CD4-positive, alpha-beta T cell (primary cell): ENCODE results near the gene DUOXA2. TPM values are rescaled to one million over a fixed set of nuclear protein-coding genes. Genes with fewer than 3 reads are reported as not detected.

Experiments used
- ATAC-seq: fragments of 200-7000 bp; cut with Tn5 transposase; one replicate; pipeline ENCODE4 v1.10.0; 2022; ENCODE audit warnings: mild to moderate bottlenecking; ENCODE audit not compliant: poor library complexity
- CTCF ChIA-PET: fragments of 350-600 bp; sonication (Branson Sonifier 250); formaldehyde crosslinking; loops from one replicate; lab custom pipeline; 2021; ENCODE audit warnings: antibody characterized with exemption, inconsistent platforms; lab: Charles Lee
- POLR2A ChIA-PET: fragments of 350-600 bp; sonication (Branson Sonifier 250); formaldehyde crosslinking; loops from one replicate; lab custom pipeline; 2021; ENCODE audit warnings: antibody characterized with exemption, inconsistent platforms; lab: Charles Lee
- DNase-seq, 14 experiments: peaks; one replicate each; pipeline ENCODE4 v3.0.0-alpha.2; 2013 to 2020; ENCODE audit warnings: mixed read lengths in 2 of 14
- H3K27ac ChIP-seq, 2 donors: one replicate each; pipeline versions ENCODE4 v1.5.1 to v1.7.0; 2013; ENCODE audit warnings: low read length in 2 of 2, low read depth in 1 of 2, mild to moderate bottlenecking in 1 of 2
- H3K27me3 ChIP-seq, 2 experiments: 1 replicate in 1 of 2; 2 replicates in 1 of 2; pipeline versions ENCODE4 v1.6.1 to v1.7.0; 2013; ENCODE audit warnings: low read length in 2 of 2, control low read depth in 1 of 2, mild to moderate bottlenecking in 1 of 2, moderate library complexity in 1 of 2; ENCODE audit not compliant: insufficient read depth in 2 of 2, control insufficient read depth in 1 of 2
- H3K36me3 ChIP-seq: one replicate; pipeline ENCODE4 v1.6.1; 2013; ENCODE audit warnings: low read length, control low read depth; ENCODE audit not compliant: insufficient read depth
- H3K4me1 ChIP-seq: one replicate; pipeline ENCODE4 v1.6.1; 2013; ENCODE audit warnings: low read length, control low read depth; ENCODE audit not compliant: insufficient read depth
- H3K4me3 ChIP-seq: one replicate; pipeline ENCODE4 v1.5.1; 2013; ENCODE audit warnings: mild to moderate bottlenecking, low read length, moderate library complexity
- H3K9me3 ChIP-seq, 2 experiments: 1 replicate in 1 of 2; 2 replicates in 1 of 2; pipeline versions ENCODE4 v1.6.1 to v1.7.0; 2013; ENCODE audit warnings: low read length in 2 of 2, mild to moderate bottlenecking in 2 of 2, control low read depth in 1 of 2, moderate library complexity in 1 of 2; ENCODE audit not compliant: control insufficient read depth in 1 of 2, insufficient read depth in 1 of 2
- H3K27ac Mint-ChIP-seq: one replicate; pipeline ENCODE4 v1.8.0; 2020; ENCODE audit warnings: mixed read lengths
- H3K27me3 Mint-ChIP-seq: one replicate; pipeline ENCODE4 v1.8.0; 2021; ENCODE audit warnings: mixed read lengths
- H3K36me3 Mint-ChIP-seq: one replicate; pipeline ENCODE4 v1.8.0; 2021; ENCODE audit warnings: low read depth, mixed read lengths
- H3K4me1 Mint-ChIP-seq: one replicate; pipeline ENCODE4 v1.8.0; 2021; ENCODE audit warnings: low read depth, mixed read lengths
- H3K4me3 Mint-ChIP-seq: one replicate; pipeline ENCODE4 v1.8.0; 2020; ENCODE audit warnings: mild to moderate bottlenecking, mixed read lengths
- H3K9me3 Mint-ChIP-seq: one replicate; pipeline ENCODE4 v1.8.0; 2020; ENCODE audit warnings: mixed read lengths
- intact Hi-C, 2 experiments: fragments of 100-400 bp; cut with DNase I in 1 of 2; cut with micrococcal nuclease in 1 of 2; formaldehyde crosslinking; loops; one replicate each; pipeline versions ENCODE4 v1.15.1 to v1.9.0; 2023 to 2025; cut with DNase I, micrococcal nuclease
- total RNA-seq, 174 experiments: library from RNA in 2 of 174; stranded (reverse) in 2 of 174; gene quantifications; one replicate each; pipeline ENCODE4 v1.2.3 and lab custom pipeline; 2021 to 2026
- TF ChIP-seq, protein P1 (sequence below): fragments of 200-600 bp; IDR thresholded peaks from one replicate; pipeline ENCODE4 v1.8.0; 2022; ENCODE audit warnings: antibody characterized with exemption, mild to moderate bottlenecking

The DUOXA2 gene
- total RNA-seq, 2 experiments from 2014 or later, result not detected

- ChIA-PET CTCF (no interaction called here), POLR2A (no interaction called here)
- Mint-ChIP-seq H3K9me3 (no peaks in the 10 kb centered on the region), H3K4me3 (no peak overlapping the region), H3K4me1 (no peaks in the 10 kb centered on the region), H3K27ac (no peak overlapping the region), H3K36me3 (no peaks in the 10 kb centered on the region), H3K27me3 (peaks cover 13% of the 10 kb centered on the region)
- H3K27ac ChIP-seq, result no peak overlapping the region
- intact Hi-C loops, result no loop called here
- DNase-seq (no peak), ATAC-seq (no peak)
- TF ChIP-seq, protein P1, sequence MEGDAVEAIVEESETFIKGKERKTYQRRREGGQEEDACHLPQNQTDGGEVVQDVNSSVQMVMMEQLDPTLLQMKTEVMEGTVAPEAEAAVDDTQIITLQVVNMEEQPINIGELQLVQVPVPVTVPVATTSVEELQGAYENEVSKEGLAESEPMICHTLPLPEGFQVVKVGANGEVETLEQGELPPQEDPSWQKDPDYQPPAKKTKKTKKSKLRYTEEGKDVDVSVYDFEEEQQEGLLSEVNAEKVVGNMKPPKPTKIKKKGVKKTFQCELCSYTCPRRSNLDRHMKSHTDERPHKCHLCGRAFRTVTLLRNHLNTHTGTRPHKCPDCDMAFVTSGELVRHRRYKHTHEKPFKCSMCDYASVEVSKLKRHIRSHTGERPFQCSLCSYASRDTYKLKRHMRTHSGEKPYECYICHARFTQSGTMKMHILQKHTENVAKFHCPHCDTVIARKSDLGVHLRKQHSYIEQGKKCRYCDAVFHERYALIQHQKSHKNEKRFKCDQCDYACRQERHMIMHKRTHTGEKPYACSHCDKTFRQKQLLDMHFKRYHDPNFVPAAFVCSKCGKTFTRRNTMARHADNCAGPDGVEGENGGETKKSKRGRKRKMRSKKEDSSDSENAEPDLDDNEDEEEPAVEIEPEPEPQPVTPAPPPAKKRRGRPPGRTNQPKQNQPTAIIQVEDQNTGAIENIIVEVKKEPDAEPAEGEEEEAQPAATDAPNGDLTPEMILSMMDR, result no peak
- H3K27me3 ChIP-seq, result peaks cover 0 to 10% of the 10 kb centered on the region in 2 experiments
- no peaks in the 10 kb centered on the region for H3K9me3 ChIP-seq
- H3K4me1 ChIP-seq, result no peaks in the 10 kb centered on the region
- H3K36me3 ChIP-seq, result no peaks in the 10 kb centered on the region
- H3K4me3 ChIP-seq, result no peak overlapping the region
Observed at GRCh38 chr15:45094358-45094730, 19.8 kb upstream of the DUOXA2 start.

DNA sequence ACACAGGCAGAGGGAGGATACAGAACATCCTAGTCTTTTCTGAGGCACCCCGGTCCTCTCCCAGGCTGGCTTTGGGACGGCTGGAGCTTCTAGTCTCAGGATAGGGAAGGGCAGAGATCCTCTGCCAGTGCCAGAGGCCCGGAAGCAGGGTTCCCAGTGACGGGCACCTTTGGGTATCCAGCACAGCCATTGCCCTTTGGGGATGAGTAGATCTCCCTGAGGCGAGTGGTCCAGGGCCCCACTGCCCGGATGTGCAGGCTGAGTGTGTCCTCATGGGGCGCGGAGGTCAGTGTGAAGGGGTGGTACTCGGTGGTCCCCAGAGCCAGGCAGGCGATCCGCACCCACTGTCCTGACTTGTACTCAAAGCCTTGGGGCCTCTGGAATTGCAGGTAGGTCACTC, 18.5 kb upstream of the DUOXA2 start:
- no peak overlapping the region for H3K4me3 ChIP-seq
- ChIA-PET POLR2A (no interaction called here), CTCF (no interaction called here)
- H3K9me3 Mint-ChIP-seq, result no peaks in the 10 kb centered on the region
- DNase-seq, result no peak
- no peaks in the 10 kb centered on the region for H3K36me3 ChIP-seq
- no peak overlapping the region for H3K27ac ChIP-seq
- no peak for ATAC-seq
- no peak overlapping the region for H3K27ac Mint-ChIP-seq
- TF ChIP-seq, protein P1, result no peak
- H3K9me3 ChIP-seq, result no peaks in the 10 kb centered on the region
- peaks cover 18% of the 10 kb centered on the region for H3K27me3 Mint-ChIP-seq
- no peaks in the 10 kb centered on the region for H3K4me1 Mint-ChIP-seq
- H3K36me3 Mint-ChIP-seq, result no peaks in the 10 kb centered on the region
- intact Hi-C loops, result no loop called here
- H3K4me3 Mint-ChIP-seq, result no peak overlapping the region
- H3K27me3 ChIP-seq, result no peaks in the 10 kb centered on the region
- no peaks in the 10 kb centered on the region for H3K4me1 ChIP-seq

DNA sequence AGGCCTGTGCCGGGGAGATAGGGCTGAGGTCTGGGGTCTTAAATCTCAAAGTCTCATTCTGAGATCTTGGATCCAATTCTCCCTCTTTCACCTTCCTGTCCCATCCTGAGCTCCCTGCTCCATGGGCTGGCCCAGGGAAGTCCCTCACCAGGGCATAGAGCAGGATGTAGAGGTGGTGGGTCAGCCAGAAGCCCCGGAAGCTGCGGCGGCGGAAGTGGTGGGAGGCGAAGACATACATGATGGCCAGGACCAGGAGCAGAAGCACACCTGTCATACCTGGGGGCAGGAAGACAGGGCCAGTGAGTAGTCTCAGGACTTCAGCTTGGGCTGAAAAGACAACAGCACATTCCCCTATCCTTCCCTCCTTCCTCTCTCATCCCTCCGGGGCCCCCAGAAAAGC, 16.7 kb upstream of the DUOXA2 start:
- intact Hi-C loops, result no loop called here
- TF ChIP-seq, protein P1, result no peak
- H3K9me3 Mint-ChIP-seq, result no peaks in the 10 kb centered on the region
- no peak overlapping the region for H3K4me3 ChIP-seq
- no peak overlapping the region for H3K27ac ChIP-seq
- DNase-seq (no peak), ATAC-seq (no peak)
- H3K4me3 Mint-ChIP-seq, result no peak overlapping the region
- H3K4me1 Mint-ChIP-seq, result no peaks in the 10 kb centered on the region
- ChIA-PET CTCF (no interaction called here), POLR2A (no interaction called here)
- H3K27me3 Mint-ChIP-seq, result peaks cover 7% of the 10 kb centered on the region
- no peaks in the 10 kb centered on the region for H3K9me3 ChIP-seq
- H3K36me3 Mint-ChIP-seq, result no peaks in the 10 kb centered on the region
- H3K4me1 ChIP-seq, result no peaks in the 10 kb centered on the region
- no peaks in the 10 kb centered on the region for H3K36me3 ChIP-seq
- no peak overlapping the region for H3K27ac Mint-ChIP-seq
- H3K27me3 ChIP-seq, result no peaks in the 10 kb centered on the region
